Mucosa of stomach (tissue), 1 donor: ENCODE results near the gene SLC49A3.

Experiments used
- H3K27me3 ChIP-seq: one replicate; pipeline ENCODE4 v1.7.0; 2013; ENCODE audit warnings: mild to moderate bottlenecking, low read length; ENCODE audit not compliant: control insufficient read depth, insufficient read depth
- H3K36me3 ChIP-seq: one replicate; pipeline ENCODE4 v1.7.0; 2013; ENCODE audit warnings: low read length; ENCODE audit not compliant: control insufficient read depth, insufficient read depth
- H3K4me1 ChIP-seq: one replicate; pipeline ENCODE4 v1.7.0; 2013; ENCODE audit warnings: mild to moderate bottlenecking, low read length; ENCODE audit not compliant: control insufficient read depth, insufficient read depth
- H3K4me3 ChIP-seq: one replicate; pipeline ENCODE4 v1.7.0; 2013; ENCODE audit warnings: low read length
- H3K9ac ChIP-seq: one replicate; pipeline ENCODE4 v1.7.0; 2013; ENCODE audit warnings: mild to moderate bottlenecking, low read length, moderate library complexity
- H3K9me3 ChIP-seq: one replicate; pipeline ENCODE4 v1.7.0; 2013; ENCODE audit warnings: mild to moderate bottlenecking, low read length, moderate library complexity; ENCODE audit not compliant: control insufficient read depth
- donor health status: Pancreatic carcinoma.

Gene SLC49A3

GRCh38 chr4:633976-634598, 54.9 kb downstream of the SLC49A3 start:
- no peaks in the 10 kb centered on the region for H3K9me3 ChIP-seq
- no peaks in the 10 kb centered on the region for H3K36me3 ChIP-seq
- H3K27me3 ChIP-seq: peaks cover 6% of the 10 kb centered on the region
- H3K9ac ChIP-seq: no peak overlapping the region
- no peaks in the 10 kb centered on the region for H3K4me1 ChIP-seq
- no peak overlapping the region for H3K4me3 ChIP-seq

- Histone ChIP-seq H3K4me3 (no peak overlapping the region), H3K9me3 (no peaks in the 10 kb centered on the region), H3K36me3 (no peaks in the 10 kb centered on the region), H3K27me3 (peaks cover 7% of the 10 kb centered on the region), H3K4me1 (no peaks in the 10 kb centered on the region), H3K9ac (no peak overlapping the region)
These were observed 55.5 kb downstream of the SLC49A3 start for GRCh38 chr4:633406-633805.

DNA sequence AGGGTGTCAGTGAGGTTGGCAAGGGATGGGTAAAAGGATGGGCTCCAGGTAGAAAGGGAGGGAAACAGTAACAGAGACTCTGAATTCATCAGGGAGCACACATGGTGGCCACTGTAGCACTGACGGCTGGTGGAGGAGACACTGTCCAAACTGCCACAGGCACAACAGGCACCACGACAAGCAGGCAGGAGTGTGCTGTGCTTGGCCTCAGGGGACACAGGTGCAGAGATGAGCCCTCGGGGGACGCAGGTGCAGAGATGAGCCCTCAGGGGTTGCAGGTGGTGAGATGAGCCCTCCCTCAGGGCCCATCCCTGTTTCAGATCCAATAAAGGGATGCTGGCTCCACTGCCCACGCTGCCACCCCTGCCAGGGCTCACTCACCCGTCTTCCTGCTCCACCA, 56.0 kb downstream of the SLC49A3 start:
- no peaks in the 10 kb centered on the region for H3K36me3 ChIP-seq
- H3K4me1 ChIP-seq: no peaks in the 10 kb centered on the region
- H3K9ac ChIP-seq: no peak overlapping the region
- peaks cover 6% of the 10 kb centered on the region for H3K27me3 ChIP-seq
- no peak overlapping the region for H3K4me3 ChIP-seq
- H3K9me3 ChIP-seq: no peaks in the 10 kb centered on the region

DNA sequence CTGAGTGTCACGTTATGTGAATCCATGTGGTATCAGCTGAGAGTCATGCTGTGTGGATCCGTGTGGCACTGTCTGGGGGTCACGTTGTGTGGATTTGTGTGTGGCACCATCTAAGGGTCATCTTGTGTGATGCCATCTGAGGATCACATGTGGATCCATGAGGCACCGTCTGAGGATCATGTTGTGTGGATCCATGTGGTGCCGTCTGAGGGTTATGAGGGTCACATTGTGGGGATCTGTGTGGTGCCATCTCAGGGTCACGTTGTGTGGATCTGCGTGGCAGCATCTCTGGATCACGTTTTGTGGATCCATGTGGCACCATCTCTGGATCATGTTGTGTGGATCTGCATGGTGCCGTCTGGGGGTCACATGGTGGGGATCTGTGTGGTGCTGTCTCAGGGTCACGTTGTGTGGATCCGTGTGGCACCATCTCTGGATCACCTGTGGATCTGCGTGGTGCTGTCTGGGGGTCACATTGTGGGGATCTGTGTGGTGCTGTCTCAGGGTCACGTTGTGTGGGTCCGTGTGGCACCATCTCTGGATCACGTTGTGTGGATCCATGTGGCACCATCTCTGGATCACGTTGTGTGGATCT, 56.7 kb downstream of the SLC49A3 start:
- Histone ChIP-seq H3K27me3 (peaks cover 4% of the 10 kb centered on the region), H3K4me3 (no peak overlapping the region), H3K36me3 (no peaks in the 10 kb centered on the region), H3K9me3 (no peaks in the 10 kb centered on the region), H3K4me1 (no peaks in the 10 kb centered on the region), H3K9ac (no peak overlapping the region)
